GM13977 (cell line): ENCODE data around the gene TIMM17A.
"Not testable (repeated sequence)": the region's sequence is repeated elsewhere in the genome, so short reads cannot be mapped to it uniquely, and the experiment has no call there.

ENCODE experiments used
- DNase-seq: peaks from one replicate; pipeline ENCODE4 v3.0.0; 2012; ENCODE audit warnings: low spot score
- CTCF ChIP-seq: IDR thresholded peaks from 2 replicates; pipeline ENCODE4 v1.5.1; 2012; ENCODE audit warnings: mild to moderate bottlenecking, control low read depth; ENCODE audit not compliant: insufficient read depth; ENCODE audit errors: extremely low read depth, missing control alignments
- in situ Hi-C: fragments of 300-500 bp; cut with MboI; formaldehyde crosslinking; loops from one replicate; pipeline ENCODE4 v1.12.0; 2022; ENCODE audit warnings: low sequenced_read_pairs, low pct_unique_long_range_greater_than_20kb, mixed read lengths, inconsistent platforms; ENCODE audit not compliant: unreplicated experiment

Gene TIMM17A

GRCh38 chr1:201958348-201958747 is 3.0 kb downstream of the TIMM17A start:
- in situ Hi-C loops = no loop called here
- DNase-seq = no peak
- no peak for TF ChIP-seq CTCF

- DNase-seq, in situ Hi-C loops: not testable (repeated sequence)
Observed at GRCh38 chr1:201962382-201962781, 7.1 kb downstream of the TIMM17A start.

- TF ChIP-seq CTCF = no peak
- in situ Hi-C loops = no loop called here
- no peak for DNase-seq
Observed at GRCh38 chr1:201964261-201964660, 9.0 kb downstream of the TIMM17A start.

- TF ChIP-seq CTCF = no peak
- DNase-seq = no peak
- in situ Hi-C loops = no loop called here
Observed at GRCh38 chr1:201966171-201966570, 10.9 kb downstream of the TIMM17A start.

- no peak for TF ChIP-seq CTCF
- in situ Hi-C loops = no loop called here
- no peak for DNase-seq
Observed at GRCh38 chr1:201968202-201968925, 13.1 kb downstream of the TIMM17A start.

GRCh38 chr1:201970334-201971159 is 15.2 kb downstream of the TIMM17A start:
- in situ Hi-C loops = loop anchor here (5.0 kb wide), 1 partner anchor 68 kb away; no protein-coding TSS in a partner anchor
- TF ChIP-seq CTCF = no peak
- no peak for DNase-seq

- TF ChIP-seq CTCF = no peak
- in situ Hi-C loops = no loop called here
- no peak for DNase-seq
Observed at GRCh38 chr1:201982082-201982622, 26.8 kb downstream of the TIMM17A start.
